HCT116 (cell line): Measurements from ENCODE around the gene DCAF5.

Experiments
- ELF1 ChIP-seq: IDR thresholded peaks from 2 replicates; pipeline ENCODE4 v1.6.1; 2012; ENCODE audit warnings: low read depth, borderline replicate concordance
- EZH2 ChIP-seq: fragments of 200-600 bp; sonication (generic); IDR thresholded peaks from 2 replicates; pipeline ENCODE4 v1.6.1; 2017; ENCODE audit warnings: antibody characterized with exemption, mixed run types
- JUND ChIP-seq: IDR thresholded peaks from 2 replicates; pipeline ENCODE4 v1.6.1; 2012
- MAX ChIP-seq: IDR thresholded peaks from 2 replicates; pipeline ENCODE4 v1.6.1; 2012
- POLR2A ChIP-seq: IDR thresholded peaks from 2 replicates; pipeline ENCODE4 v1.7.0; 2011; ENCODE audit warnings: borderline replicate concordance; ENCODE audit not compliant: insufficient read depth, insufficient read length; ENCODE audit errors: extremely low read depth
- POLR2AphosphoS5 ChIP-seq: IDR thresholded peaks from 2 replicates; pipeline ENCODE4 v1.6.1; 2011; ENCODE audit warnings: mild to moderate bottlenecking, low read depth, low read length, moderate library complexity
- RAD21 ChIP-seq: IDR thresholded peaks from 2 replicates; pipeline ENCODE4 v1.6.1; 2012; ENCODE audit warnings: low read depth, mild to moderate bottlenecking
- SIN3A ChIP-seq: IDR thresholded peaks from 2 replicates; pipeline ENCODE4 v1.6.1; 2012; ENCODE audit warnings: low read depth
- SP1 ChIP-seq: IDR thresholded peaks from 2 replicates; pipeline ENCODE4 v1.6.1; 2012; ENCODE audit warnings: low read depth
- TCF7L2 ChIP-seq: IDR thresholded peaks from 2 replicates; pipeline ENCODE4 v1.7.0; 2011; ENCODE audit warnings: borderline replicate concordance, inconsistent platforms; ENCODE audit not compliant: insufficient read depth, insufficient read length; ENCODE audit errors: extremely low read depth
- ZNF274 ChIP-seq: fragments of 200-500 bp; sonication (Bioruptor generic); IDR thresholded peaks from 2 replicates; pipeline ENCODE4 v1.6.1; 2014; ENCODE audit warnings: mild to moderate bottlenecking, low read depth, low read length, inconsistent platforms
- TF ChIP-seq, protein P1 (sequence below), 3 experiments: fragments of 200-600 bp in 1 of 3; sonication (generic) in 1 of 3; IDR thresholded peaks in 2 of 3; conservative IDR thresholded peaks in 1 of 3; 2 replicates each; pipeline ENCODE4 v1.5.1; 2012 to 2017; ENCODE audit warnings: low read depth in 2 of 3, low read length in 2 of 3, antibody characterized with exemption in 1 of 3, borderline replicate concordance in 1 of 3, control low read depth in 1 of 3, mild to moderate bottlenecking in 1 of 3, mixed read lengths in 1 of 3, mixed run types in 1 of 3, moderate library complexity in 1 of 3; ENCODE audit not compliant: insufficient read depth in 1 of 3
- TF ChIP-seq, protein P2 (sequence below): IDR thresholded peaks from 2 replicates; pipeline ENCODE4 v1.6.1; 2012; ENCODE audit warnings: low read depth

GRCh38 chr14:69049675-69050074 lies 103.2 kb downstream of the DCAF5 start:
- TF ChIP-seq, protein P1, sequence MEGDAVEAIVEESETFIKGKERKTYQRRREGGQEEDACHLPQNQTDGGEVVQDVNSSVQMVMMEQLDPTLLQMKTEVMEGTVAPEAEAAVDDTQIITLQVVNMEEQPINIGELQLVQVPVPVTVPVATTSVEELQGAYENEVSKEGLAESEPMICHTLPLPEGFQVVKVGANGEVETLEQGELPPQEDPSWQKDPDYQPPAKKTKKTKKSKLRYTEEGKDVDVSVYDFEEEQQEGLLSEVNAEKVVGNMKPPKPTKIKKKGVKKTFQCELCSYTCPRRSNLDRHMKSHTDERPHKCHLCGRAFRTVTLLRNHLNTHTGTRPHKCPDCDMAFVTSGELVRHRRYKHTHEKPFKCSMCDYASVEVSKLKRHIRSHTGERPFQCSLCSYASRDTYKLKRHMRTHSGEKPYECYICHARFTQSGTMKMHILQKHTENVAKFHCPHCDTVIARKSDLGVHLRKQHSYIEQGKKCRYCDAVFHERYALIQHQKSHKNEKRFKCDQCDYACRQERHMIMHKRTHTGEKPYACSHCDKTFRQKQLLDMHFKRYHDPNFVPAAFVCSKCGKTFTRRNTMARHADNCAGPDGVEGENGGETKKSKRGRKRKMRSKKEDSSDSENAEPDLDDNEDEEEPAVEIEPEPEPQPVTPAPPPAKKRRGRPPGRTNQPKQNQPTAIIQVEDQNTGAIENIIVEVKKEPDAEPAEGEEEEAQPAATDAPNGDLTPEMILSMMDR (IDR thresholded peaks at IDR 0.05 in 2 of 3, conservative IDR thresholded peaks at IDR 0.05 in 1 of 3; ENCODE audit: borderline replicate concordance in 1 of 3, insufficient read depth in 1 of 3, low read depth in 2 of 3, low read length in 2 of 3), result no peak
- no peak for TF ChIP-seq EZH2
- no peak for TF ChIP-seq MAX
- no peak for TF ChIP-seq POLR2AphosphoS5
- no peak for TF ChIP-seq POLR2A
- no peak for TF ChIP-seq ZNF274
- TF ChIP-seq SIN3A, result no peak
- no peak for TF ChIP-seq TCF7L2
- TF ChIP-seq JUND, result no peak
- TF ChIP-seq SP1, result no peak
- TF ChIP-seq RAD21, result no peak
- TF ChIP-seq, protein P2, sequence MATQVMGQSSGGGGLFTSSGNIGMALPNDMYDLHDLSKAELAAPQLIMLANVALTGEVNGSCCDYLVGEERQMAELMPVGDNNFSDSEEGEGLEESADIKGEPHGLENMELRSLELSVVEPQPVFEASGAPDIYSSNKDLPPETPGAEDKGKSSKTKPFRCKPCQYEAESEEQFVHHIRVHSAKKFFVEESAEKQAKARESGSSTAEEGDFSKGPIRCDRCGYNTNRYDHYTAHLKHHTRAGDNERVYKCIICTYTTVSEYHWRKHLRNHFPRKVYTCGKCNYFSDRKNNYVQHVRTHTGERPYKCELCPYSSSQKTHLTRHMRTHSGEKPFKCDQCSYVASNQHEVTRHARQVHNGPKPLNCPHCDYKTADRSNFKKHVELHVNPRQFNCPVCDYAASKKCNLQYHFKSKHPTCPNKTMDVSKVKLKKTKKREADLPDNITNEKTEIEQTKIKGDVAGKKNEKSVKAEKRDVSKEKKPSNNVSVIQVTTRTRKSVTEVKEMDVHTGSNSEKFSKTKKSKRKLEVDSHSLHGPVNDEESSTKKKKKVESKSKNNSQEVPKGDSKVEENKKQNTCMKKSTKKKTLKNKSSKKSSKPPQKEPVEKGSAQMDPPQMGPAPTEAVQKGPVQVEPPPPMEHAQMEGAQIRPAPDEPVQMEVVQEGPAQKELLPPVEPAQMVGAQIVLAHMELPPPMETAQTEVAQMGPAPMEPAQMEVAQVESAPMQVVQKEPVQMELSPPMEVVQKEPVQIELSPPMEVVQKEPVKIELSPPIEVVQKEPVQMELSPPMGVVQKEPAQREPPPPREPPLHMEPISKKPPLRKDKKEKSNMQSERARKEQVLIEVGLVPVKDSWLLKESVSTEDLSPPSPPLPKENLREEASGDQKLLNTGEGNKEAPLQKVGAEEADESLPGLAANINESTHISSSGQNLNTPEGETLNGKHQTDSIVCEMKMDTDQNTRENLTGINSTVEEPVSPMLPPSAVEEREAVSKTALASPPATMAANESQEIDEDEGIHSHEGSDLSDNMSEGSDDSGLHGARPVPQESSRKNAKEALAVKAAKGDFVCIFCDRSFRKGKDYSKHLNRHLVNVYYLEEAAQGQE, result no peak
- no peak for TF ChIP-seq ELF1
